Measurements from ENCODE around the gene ZNF775.

DNA sequence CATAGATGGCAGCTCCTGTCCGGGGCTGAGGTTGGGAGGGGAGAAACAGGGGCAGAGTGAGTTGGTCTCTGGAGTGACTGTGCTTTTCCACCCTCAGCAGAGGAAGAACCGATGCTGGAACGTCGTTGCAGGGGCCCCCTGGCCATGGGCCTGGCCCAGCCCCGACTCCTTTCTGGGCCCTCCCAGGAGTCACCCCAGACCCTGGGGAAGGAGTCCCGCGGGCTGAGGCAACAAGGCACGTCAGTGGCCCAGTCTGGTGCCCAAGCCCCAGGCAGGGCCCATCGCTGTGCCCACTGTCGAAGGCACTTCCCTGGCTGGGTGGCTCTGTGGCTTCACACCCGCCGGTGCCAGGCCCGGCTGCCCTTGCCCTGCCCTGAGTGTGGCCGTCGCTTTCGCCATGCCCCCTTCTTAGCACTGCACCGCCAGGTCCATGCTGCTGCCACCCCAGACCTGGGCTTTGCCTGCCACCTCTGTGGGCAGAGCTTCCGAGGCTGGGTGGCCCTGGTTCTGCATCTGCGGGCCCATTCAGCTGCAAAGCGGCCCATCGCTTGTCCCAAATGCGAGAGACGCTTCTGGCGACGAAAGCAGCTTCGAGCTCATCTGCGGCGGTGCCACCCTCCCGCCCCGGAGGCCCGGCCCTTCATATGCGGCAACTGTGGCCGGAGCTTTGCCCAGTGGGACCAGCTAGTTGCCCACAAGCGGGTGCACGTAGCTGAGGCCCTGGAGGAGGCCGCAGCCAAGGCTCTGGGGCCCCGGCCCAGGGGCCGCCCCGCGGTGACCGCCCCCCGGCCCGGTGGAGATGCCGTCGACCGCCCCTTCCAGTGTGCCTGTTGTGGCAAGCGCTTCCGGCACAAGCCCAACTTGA is 7.8 kb upstream of the ZNF775 start:
- TF ChIP-seq, protein P1, sequence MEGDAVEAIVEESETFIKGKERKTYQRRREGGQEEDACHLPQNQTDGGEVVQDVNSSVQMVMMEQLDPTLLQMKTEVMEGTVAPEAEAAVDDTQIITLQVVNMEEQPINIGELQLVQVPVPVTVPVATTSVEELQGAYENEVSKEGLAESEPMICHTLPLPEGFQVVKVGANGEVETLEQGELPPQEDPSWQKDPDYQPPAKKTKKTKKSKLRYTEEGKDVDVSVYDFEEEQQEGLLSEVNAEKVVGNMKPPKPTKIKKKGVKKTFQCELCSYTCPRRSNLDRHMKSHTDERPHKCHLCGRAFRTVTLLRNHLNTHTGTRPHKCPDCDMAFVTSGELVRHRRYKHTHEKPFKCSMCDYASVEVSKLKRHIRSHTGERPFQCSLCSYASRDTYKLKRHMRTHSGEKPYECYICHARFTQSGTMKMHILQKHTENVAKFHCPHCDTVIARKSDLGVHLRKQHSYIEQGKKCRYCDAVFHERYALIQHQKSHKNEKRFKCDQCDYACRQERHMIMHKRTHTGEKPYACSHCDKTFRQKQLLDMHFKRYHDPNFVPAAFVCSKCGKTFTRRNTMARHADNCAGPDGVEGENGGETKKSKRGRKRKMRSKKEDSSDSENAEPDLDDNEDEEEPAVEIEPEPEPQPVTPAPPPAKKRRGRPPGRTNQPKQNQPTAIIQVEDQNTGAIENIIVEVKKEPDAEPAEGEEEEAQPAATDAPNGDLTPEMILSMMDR (IDR thresholded peaks at IDR 0.05; ENCODE audit: insufficient read depth, low read length) = no peak
- TF ChIP-seq POLR2AphosphoS5 (IDR thresholded peaks at IDR 0.05; ENCODE audit: low read depth) = no peak; the same call in 1 of the 2 replicates

Measured in HL-60 (cell line).